Measurements from ENCODE around the gene DDX31.

The DDX31 gene

GRCh38 chr9:132559711-132560110 is 110.1 kb downstream of the DDX31 start:
- ChIA-PET CTCF (interaction anchor here (0.7 kb wide), 1 partner anchor 10 kb away, joined by 4 read pairs; no protein-coding TSS in a partner anchor), POLR2A (ENCODE audit: low non-redundant PET) (interaction anchor here (0.5 kb wide), 1 partner anchor 146 kb away, joined by 5 read pairs; no protein-coding TSS in a partner anchor)
- TF ChIP-seq CTCF (conservative IDR thresholded peaks at IDR 0.05; ENCODE audit: low read depth) = no peak
- DNase-seq (ENCODE audit: low spot score) = no peak
- H3K27ac ChIP-seq = no peak overlapping the region

GRCh38 chr9:132557159-132557558 is 112.6 kb downstream of the DDX31 start:
- no peak for TF ChIP-seq CTCF (conservative IDR thresholded peaks at IDR 0.05; ENCODE audit: low read depth)
- no peak overlapping the region for H3K27ac ChIP-seq
- ChIA-PET POLR2A (ENCODE audit: low non-redundant PET) (no interaction called here), CTCF (interaction anchor here (1.0 kb wide), 1 partner anchor 18 kb away, joined by 4 read pairs; no protein-coding TSS in a partner anchor)
- no peak for DNase-seq (ENCODE audit: low spot score)

GRCh38 chr9:132556714-132557113 is 113.1 kb downstream of the DDX31 start:
- CTCF ChIA-PET = interaction anchor here (1.0 kb wide), 1 partner anchor 18 kb away, joined by 4 read pairs; no protein-coding TSS in a partner anchor
- no peak for TF ChIP-seq CTCF (conservative IDR thresholded peaks at IDR 0.05; ENCODE audit: low read depth)
- no peak overlapping the region for H3K27ac ChIP-seq
- no peak for DNase-seq (ENCODE audit: low spot score)
- POLR2A ChIA-PET (ENCODE audit: low non-redundant PET) = no interaction called here

GRCh38 chr9:132556235-132556634 is 113.5 kb downstream of the DDX31 start:
- DNase-seq (ENCODE audit: low spot score) = no peak
- TF ChIP-seq CTCF (conservative IDR thresholded peaks at IDR 0.05; ENCODE audit: low read depth) = no peak
- ChIA-PET POLR2A (ENCODE audit: low non-redundant PET) (no interaction called here), CTCF (interaction anchor here (1.0 kb wide), 1 partner anchor 18 kb away, joined by 4 read pairs; no protein-coding TSS in a partner anchor)
- no peak overlapping the region for H3K27ac ChIP-seq

GRCh38 chr9:132555528-132555927 is 114.3 kb downstream of the DDX31 start:
- ChIA-PET POLR2A (ENCODE audit: low non-redundant PET) (no interaction called here), CTCF (no interaction called here)
- no peak overlapping the region for H3K27ac ChIP-seq
- no peak for DNase-seq (ENCODE audit: low spot score)
- no peak for TF ChIP-seq CTCF (conservative IDR thresholded peaks at IDR 0.05; ENCODE audit: low read depth)

GRCh38 chr9:132554755-132555154 is 115.0 kb downstream of the DDX31 start:
- no peak for DNase-seq (ENCODE audit: low spot score)
- ChIA-PET POLR2A (ENCODE audit: low non-redundant PET) (no interaction called here), CTCF (no interaction called here)
- H3K27ac ChIP-seq = no peak overlapping the region
- no peak for TF ChIP-seq CTCF (conservative IDR thresholded peaks at IDR 0.05; ENCODE audit: low read depth)
